Stimulated activated CD4-positive, alpha-beta T cell treated with anti-CD3 and anti-CD28 coated beads, TNF-alpha, amount 100 ng/mL, for 4 hours (primary cell): ENCODE results near the gene TMOD3.
"Not testable (repeated sequence)": the region's sequence is repeated elsewhere in the genome, so short reads cannot be mapped to it uniquely, and the experiment has no call there.

Source experiments
- DNase-seq, 3 experiments: peaks; one replicate each; pipeline ENCODE4 v3.0.0-alpha.2; 2020; ENCODE audit warnings: low read depth in 3 of 3

Gene TMOD3

GRCh38 chr15:51829376-51830275 is at the start of gene TMOD3:
TSS of gene TMOD3 (plus strand) at chr15:51829653. CDS start at chr15:51862885, 33,232 bp downstream.
- DNase-seq, result peak; percentile 81 to 87 (median 82)

GRCh38 chr15:51780636-51781035 is 48.8 kb upstream of the TMOD3 start:
- no peak for DNase-seq

GRCh38 chr15:51781506-51781905 is 47.9 kb upstream of the TMOD3 start:
- no peak for DNase-seq

- DNase-seq, result no peak
Measured at GRCh38 chr15:51782357-51782896, 47.0 kb upstream of the TMOD3 start.

DNA sequence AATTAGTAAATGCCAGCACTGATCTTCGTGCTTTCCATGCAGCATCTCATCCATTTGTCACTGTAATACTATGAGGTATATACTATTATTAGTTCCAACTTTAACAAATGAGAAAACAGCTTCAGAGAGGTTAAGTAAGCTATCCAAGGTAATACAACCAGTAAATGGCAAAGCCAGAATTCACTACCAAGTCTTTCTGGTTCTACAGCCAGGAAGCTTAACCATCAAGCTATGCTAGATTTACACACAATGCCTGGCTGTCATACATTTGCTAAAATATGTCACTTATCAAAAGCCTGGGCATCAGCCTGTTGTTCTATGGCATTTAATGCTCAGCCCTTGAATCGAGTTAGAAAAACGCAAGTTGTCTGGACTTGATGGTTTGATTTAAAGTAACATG is 45.5 kb upstream of the TMOD3 start:
- DNase-seq, result no peak

- DNase-seq, result not testable (repeated sequence)
Measured at GRCh38 chr15:51787130-51787529, 42.3 kb upstream of the TMOD3 start.

DNA sequence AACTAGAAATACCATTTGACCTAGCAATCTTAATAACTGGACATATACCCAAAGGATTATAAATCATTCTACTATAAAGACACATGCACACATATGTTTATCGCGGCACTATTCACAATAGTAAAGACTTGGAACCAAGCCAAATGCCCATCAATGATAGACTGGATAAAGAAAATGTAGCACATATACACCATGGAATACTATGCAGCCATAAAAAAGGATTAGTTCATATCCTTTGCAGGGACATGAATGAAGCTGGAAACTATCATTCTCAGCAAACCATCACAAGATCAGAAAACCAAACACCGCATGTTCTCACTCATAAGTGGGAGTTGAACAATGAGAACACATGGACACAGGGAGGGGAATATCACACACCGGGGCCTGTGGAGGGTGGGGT is 37.0 kb upstream of the TMOD3 start:
- not testable (repeated sequence) for DNase-seq

GRCh38 chr15:51793521-51794305 is 35.7 kb upstream of the TMOD3 start:
- no peak for DNase-seq

GRCh38 chr15:51796847-51797401 is 32.5 kb upstream of the TMOD3 start:
- DNase-seq, result no peak

DNA sequence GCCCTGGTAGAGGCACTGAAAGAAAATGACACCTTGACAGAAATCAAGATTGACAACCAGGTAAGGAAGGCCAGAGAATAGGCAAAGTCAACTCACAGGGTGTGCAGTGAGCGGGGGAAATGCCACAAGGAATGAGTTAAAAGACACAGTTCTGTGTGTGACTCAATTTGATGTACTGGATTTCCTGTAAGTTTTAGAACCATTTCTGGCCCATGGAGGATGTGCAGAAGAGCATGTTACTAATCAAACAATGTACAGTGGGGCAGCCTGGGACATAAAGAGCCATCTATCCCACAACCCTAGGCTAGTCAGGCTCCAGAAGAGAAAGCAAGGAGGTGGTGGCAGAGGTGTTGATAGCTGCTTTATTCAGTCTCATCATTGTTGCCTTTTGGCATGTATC is 31.2 kb upstream of the TMOD3 start:
- DNase-seq, result no peak

GRCh38 chr15:51799282-51800252 is 29.9 kb upstream of the TMOD3 start:
- DNase-seq, result no peak

GRCh38 chr15:51801391-51801835 is 28.0 kb upstream of the TMOD3 start:
- DNase-seq, result no peak

- DNase-seq, result no peak
Measured at GRCh38 chr15:51802593-51802992, 26.9 kb upstream of the TMOD3 start.

GRCh38 chr15:51803965-51804364 is 25.5 kb upstream of the TMOD3 start:
- DNase-seq, result no peak

DNA sequence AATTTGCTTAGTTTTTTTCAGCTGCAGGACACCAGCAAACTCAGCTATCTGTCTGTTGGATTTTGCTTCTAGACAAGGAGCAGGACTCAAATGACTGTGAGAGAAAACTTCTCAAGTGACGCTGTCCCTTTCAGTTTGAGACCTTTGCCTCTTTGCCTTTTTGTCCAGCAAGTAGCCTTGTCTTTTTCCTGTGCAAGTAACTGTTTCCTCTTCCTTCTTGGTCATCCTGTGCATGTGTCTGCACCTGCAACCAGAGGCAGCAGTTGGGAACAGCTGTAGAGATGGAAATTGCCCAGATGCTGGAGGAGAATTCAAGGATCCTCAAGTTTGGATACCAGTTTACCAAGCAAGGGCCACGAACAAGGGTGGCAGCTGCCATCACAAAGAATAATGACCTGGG is 23.3 kb upstream of the TMOD3 start:
- DNase-seq, result no peak

- DNase-seq, result no peak
Measured at GRCh38 chr15:51809457-51809856, 20.0 kb upstream of the TMOD3 start.

DNA sequence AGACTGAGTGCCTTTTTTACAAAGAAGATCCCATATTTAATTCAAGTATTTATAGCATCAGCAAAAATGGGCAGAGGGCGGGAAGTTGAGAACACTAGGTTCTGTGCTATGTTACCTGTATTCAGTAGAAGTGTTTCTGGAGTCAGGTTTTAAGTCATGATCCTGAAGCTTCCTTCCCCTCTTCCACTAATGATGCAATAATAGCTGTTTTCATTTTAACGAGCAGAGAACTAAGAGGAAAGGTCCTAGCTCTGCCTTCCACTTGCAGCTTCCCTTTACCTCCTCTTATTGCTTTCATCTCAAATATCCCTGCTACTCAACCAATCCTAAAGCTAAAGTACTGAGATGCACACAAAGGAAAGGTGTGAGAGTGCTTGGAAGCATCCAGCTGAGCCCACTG is 16.9 kb upstream of the TMOD3 start:
- DNase-seq, result no peak

GRCh38 chr15:51814606-51815005 is 14.8 kb upstream of the TMOD3 start:
- DNase-seq, result no peak

DNA sequence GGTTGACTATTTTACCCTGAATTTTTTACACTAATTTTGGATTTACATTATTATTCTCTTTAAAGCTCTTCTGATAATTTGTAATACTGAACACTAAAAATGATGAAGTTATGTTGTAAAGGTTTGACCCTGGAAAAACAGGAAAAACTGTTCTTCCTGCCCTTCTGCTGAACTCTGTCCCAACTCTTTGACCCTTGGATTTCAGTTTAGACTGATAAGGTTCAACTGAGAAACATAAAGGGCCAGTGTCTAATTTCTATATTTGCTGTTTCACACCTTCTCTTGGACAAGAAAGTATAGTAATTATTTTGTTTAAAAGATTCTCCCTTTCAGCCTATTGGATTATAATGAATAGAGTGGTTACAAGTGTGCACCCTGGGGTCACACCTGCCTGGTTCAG is 12.8 kb upstream of the TMOD3 start:
- DNase-seq, result no peak

DNA sequence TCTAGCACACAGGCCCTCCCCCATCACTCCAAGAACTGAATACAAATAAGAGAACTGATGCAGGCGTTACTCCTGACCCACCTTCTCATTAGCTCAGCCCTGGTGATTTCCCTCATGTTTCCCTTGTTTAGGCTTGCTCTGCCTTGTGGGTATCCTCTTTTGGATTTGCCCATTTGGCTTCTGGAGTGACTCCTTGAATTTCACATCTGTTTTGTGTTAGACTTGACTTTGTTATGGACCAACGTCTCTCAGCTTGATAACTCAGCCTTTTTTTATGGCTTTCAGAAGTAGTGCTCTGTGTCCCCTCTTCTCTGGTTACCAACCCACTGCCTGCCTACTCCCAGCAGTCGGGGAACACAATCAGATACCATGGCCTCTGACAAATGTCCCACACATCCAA is 11.3 kb upstream of the TMOD3 start:
- no peak for DNase-seq

GRCh38 chr15:51825698-51826097 is 3.8 kb upstream of the TMOD3 start:
- no peak for DNase-seq
